Panc1 (cell line): Measurements from ENCODE around the gene LRIG2. TPM values are rescaled to one million over a fixed set of nuclear protein-coding genes. Genes with fewer than 3 reads are reported as not detected.

Experiments used
- ATAC-seq: fragments of 200-7000 bp; cut with Tn5 transposase; 2 replicates; pipeline ENCODE4 v1.9.1; 2020; ENCODE audit warnings: mild to moderate bottlenecking, moderate library complexity
- BruUV-seq: library from RNA; stranded (reverse); fragments of 400-500 nt; replicated peaks from 2 replicates; lab custom pipeline; 2021; lab: Mats Ljungman, UMichigan
- CTCF ChIA-PET: fragments of 300-600 bp; sonication (Branson Sonifier 250); formaldehyde crosslinking; loops from one replicate; lab custom pipeline; 2022; ENCODE audit warnings: antibody characterized with exemption; lab: Charles Lee
- POLR2A ChIA-PET: fragments of 300-600 bp; sonication (Branson Sonifier 250); formaldehyde crosslinking; loops from one replicate; lab custom pipeline; 2022; ENCODE audit warnings: antibody characterized with exemption; lab: Charles Lee
- DNase-seq: peaks from one replicate; pipeline ENCODE4 v3.0.0-alpha.2; 2010; ENCODE audit warnings: low read depth, low spot score
- H3K27ac ChIP-seq: 2 replicates; pipeline ENCODE4 v1.5.1; 2011; ENCODE audit warnings: mild to moderate bottlenecking, low read length, inconsistent platforms
- H3K27me3 ChIP-seq: fragments of 200-500 bp; sonication (Bioruptor generic); 2 replicates; pipeline ENCODE4 v1.6.0; 2014; ENCODE audit warnings: low read length, inconsistent platforms; ENCODE audit not compliant: control insufficient read depth, insufficient read depth
- H3K36me3 ChIP-seq: fragments of 200-500 bp; sonication (Bioruptor generic); 2 replicates; pipeline ENCODE4 v1.5.1; 2014; ENCODE audit warnings: inconsistent platforms, mild to moderate bottlenecking, low read length, moderate library complexity; ENCODE audit not compliant: control insufficient read depth, insufficient read depth
- H3K4me1 ChIP-seq: 2 replicates; pipeline ENCODE4 v1.5.1; 2011; ENCODE audit warnings: inconsistent platforms, mild to moderate bottlenecking, low read length, moderate library complexity; ENCODE audit not compliant: control insufficient read depth, insufficient read depth
- H3K4me3 ChIP-seq, 2 experiments: 2 replicates each; pipeline ENCODE4 v1.5.1; 2011 to 2012; ENCODE audit warnings: low read depth in 2 of 2, low read length in 2 of 2, mild to moderate bottlenecking in 2 of 2, inconsistent platforms in 1 of 2, moderate library complexity in 1 of 2
- H3K9me3 ChIP-seq: fragments of 200-500 bp; sonication (Bioruptor generic); 2 replicates; pipeline ENCODE4 v1.5.1; 2014; ENCODE audit warnings: low read depth, mild to moderate bottlenecking, inconsistent platforms, low read length, moderate library complexity; ENCODE audit not compliant: control insufficient read depth, insufficient read depth
- CTCF ChIP-seq: fragments of 450-650 bp; IDR thresholded peaks from 2 replicates; pipeline ENCODE4 v1.5.1; 2017; ENCODE audit warnings: mild to moderate bottlenecking
- POLR2AphosphoS5 ChIP-seq: IDR thresholded peaks from 2 replicates; pipeline ENCODE4 v1.6.1; 2012; ENCODE audit warnings: mild to moderate bottlenecking, low read depth, low read length, moderate library complexity
- REST ChIP-seq, 2 experiments: IDR thresholded peaks; 2 replicates each; pipeline ENCODE4 v1.6.1; 2011 to 2012; ENCODE audit warnings: low read depth in 2 of 2, control low read depth in 1 of 2, low read length in 1 of 2, mild to moderate bottlenecking in 1 of 2, moderate library complexity in 1 of 2; ENCODE audit not compliant: insufficient read depth in 1 of 2
- SIN3A ChIP-seq: IDR thresholded peaks from 2 replicates; pipeline ENCODE4 v1.6.1; 2012; ENCODE audit warnings: low read depth, mild to moderate bottlenecking, low read length, moderate library complexity, borderline replicate concordance; ENCODE audit not compliant: insufficient read depth
- TCF7L2 ChIP-seq: IDR thresholded peaks from 2 replicates; pipeline ENCODE4 v1.6.1; 2011; ENCODE audit warnings: mild to moderate bottlenecking, low read depth, low read length, inconsistent platforms
- in situ Hi-C: cut with HindIII; loops from 2 replicates; pipeline ENCODE4 v1.10.0; 2016; ENCODE audit warnings: low sequenced_read_pairs, low pct_unique_long_range_greater_than_20kb
- intact Hi-C: fragments of 100-400 bp; cut with micrococcal nuclease; formaldehyde crosslinking; loops from one replicate; pipeline ENCODE4 v1.10.0; 2022; ENCODE audit not compliant: unreplicated experiment
- total RNA-seq: library from RNA; stranded (reverse); gene quantifications from one replicate; pipeline ENCODE4 v1.2.1, GENCODE V29; 2021; ENCODE audit not compliant: unreplicated experiment

The LRIG2 gene
- total RNA-seq, 1 experiment from 2014 or later: 8.9 TPM

- ATAC-seq (no peak), DNase-seq (no peak)
- Histone ChIP-seq H3K4me3 (no peak overlapping the region), H3K9me3 (no peaks in the 10 kb centered on the region), H3K27ac (no peak overlapping the region), H3K4me1 (no peaks in the 10 kb centered on the region), H3K36me3 (no peaks in the 10 kb centered on the region), H3K27me3 (no peaks in the 10 kb centered on the region)
- BruUV-seq: no TSS peak
- TF ChIP-seq TCF7L2: no peak
- TF ChIP-seq REST (IDR thresholded peaks at IDR 0.05; ENCODE audit: insufficient read depth in 1 of 2, low read depth in 2 of 2, low read length in 1 of 2): no peak
- no peak for TF ChIP-seq CTCF
- ChIA-PET CTCF (no interaction called here), POLR2A (no interaction called here)
- intact Hi-C loops: no loop called here
- in situ Hi-C loops: no loop called here
Observed at GRCh38 chr1:113086541-113086940, 13.5 kb downstream of the LRIG2 start.

GRCh38 chr1:113088972-113089371, 16.0 kb downstream of the LRIG2 start:
- ChIA-PET CTCF (interaction anchor here (1.3 kb wide), 1 partner anchor 16 kb away, joined by 3 read pairs; the partner anchor contains the start of gene LRIG2), POLR2A (interaction anchor here (0.6 kb wide), 1 partner anchor 221 kb away, joined by 3 read pairs; no protein-coding TSS in a partner anchor)
- Histone ChIP-seq H3K27me3 (no peaks in the 10 kb centered on the region), H3K27ac (no peak overlapping the region), H3K9me3 (no peaks in the 10 kb centered on the region), H3K4me1 (no peaks in the 10 kb centered on the region), H3K36me3 (peaks cover under 1% of the 10 kb centered on the region; the same call in 1 of the 2 replicates), H3K4me3 (no peak overlapping the region)
- intact Hi-C loops (no loop called here), in situ Hi-C loops (no loop called here)
- BruUV-seq: TSS peak; percentile 8
- ATAC-seq (no peak), DNase-seq (no peak)
- TF ChIP-seq POLR2AphosphoS5 (no peak), CTCF (no peak), SIN3A (no peak), REST (IDR thresholded peaks at IDR 0.05; ENCODE audit: insufficient read depth in 1 of 2, low read depth in 2 of 2, low read length in 1 of 2) (no peak), TCF7L2 (no peak)
